Activated CD4-positive, alpha-beta T cell treated with anti-CD3 and anti-CD28 coated beads, Interleukin-2, Interleukin-6, amounts not matched to agents 100 ng/mL and 50 ng/mL, durations not matched to agents 16 hours and 8 hours (primary cell): ENCODE measurements around the gene SLC39A11.

Experiments
- DNase-seq: peaks from one replicate; pipeline ENCODE4 v3.0.0-alpha.2; 2020

SLC39A11 gene

GRCh38 chr17:72971226-72971880, 121.1 kb downstream of the SLC39A11 start:
- no peak for DNase-seq

- DNase-seq, result no peak
Measured at GRCh38 chr17:72970797-72971196, 121.7 kb downstream of the SLC39A11 start.

GRCh38 chr17:72970246-72970645, 122.2 kb downstream of the SLC39A11 start:
- no peak for DNase-seq

- no peak for DNase-seq
Measured at GRCh38 chr17:72969293-72969906, 123.1 kb downstream of the SLC39A11 start.

GRCh38 chr17:72968798-72969197, 123.7 kb downstream of the SLC39A11 start:
- DNase-seq, result no peak

- no peak for DNase-seq
Measured at GRCh38 chr17:72967977-72968585, 124.4 kb downstream of the SLC39A11 start.

DNA sequence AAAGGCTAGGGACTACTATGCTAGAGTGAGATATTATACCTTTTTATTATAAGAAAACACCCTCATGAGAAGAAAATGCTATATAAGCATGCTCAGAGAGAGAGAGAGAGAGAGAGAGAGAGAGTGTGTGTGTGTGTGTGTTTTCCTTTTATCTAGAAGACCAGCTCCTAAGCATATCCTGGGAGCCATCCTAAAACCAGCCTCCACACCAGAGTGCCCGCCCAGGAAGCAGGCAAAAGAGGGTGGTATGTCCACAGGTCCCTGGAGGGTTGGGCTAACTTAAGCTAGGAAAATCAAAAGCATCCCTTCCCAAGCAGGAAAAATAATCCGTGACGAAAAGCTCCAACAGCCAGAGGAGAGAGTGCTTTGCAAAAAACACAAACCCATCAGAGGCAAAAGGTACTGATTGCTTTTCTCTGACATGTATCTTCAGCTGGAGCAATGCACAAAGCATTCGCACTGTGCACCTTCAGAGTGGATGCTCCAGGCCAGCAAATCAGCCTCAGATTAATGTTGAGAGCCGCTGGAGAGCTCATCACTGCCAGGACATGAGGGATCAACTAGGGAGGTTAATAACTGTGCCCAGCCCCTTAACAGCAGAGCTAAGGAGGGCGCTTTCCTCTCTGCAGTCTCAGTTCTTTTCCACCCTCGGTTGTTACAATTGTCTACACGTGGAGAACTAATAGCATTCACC, 125.1 kb downstream of the SLC39A11 start:
- no peak for DNase-seq

- no peak for DNase-seq
Measured at GRCh38 chr17:72962106-72962505, 130.4 kb downstream of the SLC39A11 start.

DNA sequence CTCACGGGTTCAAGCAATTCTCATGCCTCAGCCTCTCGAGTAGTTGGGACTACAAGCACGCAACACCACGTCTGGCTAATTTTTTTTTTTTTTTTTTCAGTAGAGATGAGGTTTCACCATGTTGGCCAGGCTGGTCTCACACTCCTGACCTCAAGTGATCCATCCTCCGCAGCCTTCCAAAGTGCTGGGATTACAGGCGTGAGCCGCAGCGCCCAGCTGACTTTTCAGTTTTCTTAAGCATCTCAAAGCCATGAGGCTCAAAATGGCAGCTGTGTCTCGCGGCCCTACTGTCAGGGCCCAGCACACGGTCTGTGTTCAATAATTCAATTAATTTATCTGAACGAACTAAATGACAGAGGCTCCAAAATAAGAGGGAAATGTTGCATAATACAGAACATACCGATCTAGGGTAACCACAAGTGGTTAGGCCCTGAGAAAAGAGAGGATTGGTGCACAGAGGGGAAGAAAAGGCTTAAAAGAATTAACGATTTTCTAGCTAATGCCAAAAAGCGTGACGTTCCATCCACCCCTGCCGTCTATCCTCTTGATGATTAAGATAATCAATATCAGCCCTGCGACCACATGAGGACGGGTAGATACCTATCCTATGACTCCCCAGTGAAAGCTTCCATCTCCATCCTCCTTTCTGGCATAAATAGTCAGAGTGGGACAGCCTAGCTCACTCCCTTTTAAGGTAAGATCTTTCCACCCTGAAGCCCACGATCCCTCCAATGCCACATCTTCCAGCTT, 136.9 kb downstream of the SLC39A11 start:
- DNase-seq, result no peak

GRCh38 chr17:72954579-72954978, 137.9 kb downstream of the SLC39A11 start:
- DNase-seq, result no peak

- no peak for DNase-seq
Measured at GRCh38 chr17:72953621-72954020, 138.9 kb downstream of the SLC39A11 start.

GRCh38 chr17:72952641-72953315, 139.7 kb downstream of the SLC39A11 start:
- DNase-seq, result no peak

DNA sequence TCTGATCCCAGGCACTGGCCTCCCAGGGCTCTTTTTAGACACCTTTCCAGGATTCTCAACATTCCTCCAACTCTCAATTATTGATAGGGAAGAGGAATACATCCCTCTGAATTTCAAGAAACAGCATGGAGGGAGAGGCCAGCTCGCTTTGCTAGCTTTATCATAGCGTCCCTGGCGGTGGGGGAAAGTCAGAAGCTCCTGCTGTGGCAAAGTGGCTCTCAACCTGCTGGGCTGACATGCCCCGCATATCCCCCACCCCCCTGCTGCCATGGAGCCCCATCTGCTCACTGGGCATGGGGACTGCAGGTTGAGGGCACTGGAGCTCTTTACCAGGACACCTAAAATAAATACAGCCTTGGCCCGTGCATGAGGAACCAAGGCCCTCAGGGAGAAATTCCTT, 140.3 kb downstream of the SLC39A11 start:
- DNase-seq, result no peak

DNA sequence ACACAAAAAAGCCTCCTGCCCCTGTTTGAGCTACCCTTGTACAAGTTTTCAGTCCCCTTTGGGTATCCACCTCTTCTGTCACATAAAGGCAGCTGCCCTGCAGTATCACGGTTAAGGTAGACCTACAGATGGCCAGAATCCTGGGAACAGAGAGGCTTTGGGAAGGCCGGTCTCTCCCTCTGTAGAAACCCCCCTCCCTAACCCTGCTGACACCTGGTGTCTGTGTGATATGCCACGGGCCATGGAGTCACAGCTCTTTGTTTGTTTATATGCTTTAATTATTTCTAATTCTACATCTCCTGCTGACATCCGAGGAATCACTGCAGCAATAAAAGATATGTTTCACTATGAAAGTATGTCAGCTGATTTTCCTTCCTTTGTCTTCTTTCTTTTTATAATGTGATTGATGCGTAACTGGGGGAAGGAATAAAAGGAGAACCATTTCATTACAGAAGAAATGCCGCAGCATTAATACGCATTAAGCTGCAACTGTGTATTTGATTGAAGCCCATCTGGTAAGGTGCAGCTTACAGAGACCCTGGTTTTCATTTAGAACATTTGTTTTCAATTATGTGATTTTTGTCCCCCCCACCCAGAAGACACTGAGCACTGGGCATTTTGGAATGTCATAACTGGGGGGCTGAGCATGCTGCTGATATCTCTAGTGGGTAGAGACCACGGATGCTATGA, 142.1 kb downstream of the SLC39A11 start:
- no peak for DNase-seq

- DNase-seq, result no peak
Measured at GRCh38 chr17:72948115-72948514, 144.4 kb downstream of the SLC39A11 start.

- no peak for DNase-seq
Measured at GRCh38 chr17:72947475-72947874, 145.0 kb downstream of the SLC39A11 start.

DNA sequence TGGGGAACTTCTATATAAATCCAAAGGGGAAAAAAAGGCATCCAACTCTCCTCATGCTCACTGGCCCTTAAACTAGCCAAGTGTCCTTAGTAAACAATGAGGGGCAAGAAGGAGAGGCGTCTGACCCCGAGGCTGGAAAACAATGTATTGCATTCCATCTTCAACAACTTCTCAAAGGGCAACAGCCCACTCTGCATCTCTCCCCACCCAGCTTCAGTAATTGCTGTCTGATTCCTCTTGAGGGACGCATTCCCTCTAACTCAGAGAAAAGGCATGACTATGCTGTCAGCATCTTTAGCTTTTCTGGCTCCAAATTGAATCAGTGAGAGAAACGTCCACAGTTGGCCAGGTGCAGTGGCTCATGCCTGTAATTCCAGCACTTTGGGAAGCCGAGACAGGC, 145.8 kb downstream of the SLC39A11 start:
- DNase-seq, result no peak

DNA sequence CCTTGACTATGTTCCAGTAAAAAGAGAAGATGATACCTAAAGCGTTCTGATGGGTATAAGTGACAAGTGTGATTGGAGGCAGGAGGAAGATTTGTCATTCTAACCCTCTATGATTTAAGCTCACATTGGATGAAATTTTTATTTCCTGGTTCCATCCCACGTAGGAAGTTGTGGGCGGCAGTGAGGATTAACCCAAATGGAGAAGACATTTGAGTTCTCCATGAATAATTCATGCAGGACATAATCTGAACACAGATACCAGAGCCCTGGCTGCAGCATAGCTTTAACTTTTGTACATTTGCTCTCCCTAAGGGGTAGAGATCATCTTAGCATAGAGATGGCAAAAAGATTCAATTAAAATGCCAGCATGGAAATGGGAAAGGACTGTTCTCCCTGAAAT, 146.3 kb downstream of the SLC39A11 start:
- DNase-seq, result no peak

DNA sequence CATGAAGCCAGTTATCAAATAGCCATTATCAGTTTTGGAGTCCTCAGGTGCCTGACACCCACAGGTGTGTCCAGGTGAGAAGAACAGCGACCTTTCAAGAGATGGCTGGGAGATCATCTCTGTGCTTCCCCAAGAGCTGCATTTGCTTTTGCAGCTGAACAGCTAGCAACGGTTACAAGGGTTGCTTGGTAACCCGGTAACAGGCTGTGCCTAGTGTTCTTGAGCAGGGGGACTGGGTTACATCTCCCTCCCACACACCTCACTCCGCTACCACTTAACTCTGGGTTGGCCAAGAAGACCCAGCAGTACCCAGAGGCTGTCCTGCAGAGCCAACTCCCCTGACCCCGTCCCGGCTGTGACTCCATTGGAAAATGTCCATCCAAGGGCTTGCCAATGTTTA, 147.0 kb downstream of the SLC39A11 start:
- no peak for DNase-seq

- no peak for DNase-seq
Measured at GRCh38 chr17:72943826-72944689, 148.4 kb downstream of the SLC39A11 start.

DNA sequence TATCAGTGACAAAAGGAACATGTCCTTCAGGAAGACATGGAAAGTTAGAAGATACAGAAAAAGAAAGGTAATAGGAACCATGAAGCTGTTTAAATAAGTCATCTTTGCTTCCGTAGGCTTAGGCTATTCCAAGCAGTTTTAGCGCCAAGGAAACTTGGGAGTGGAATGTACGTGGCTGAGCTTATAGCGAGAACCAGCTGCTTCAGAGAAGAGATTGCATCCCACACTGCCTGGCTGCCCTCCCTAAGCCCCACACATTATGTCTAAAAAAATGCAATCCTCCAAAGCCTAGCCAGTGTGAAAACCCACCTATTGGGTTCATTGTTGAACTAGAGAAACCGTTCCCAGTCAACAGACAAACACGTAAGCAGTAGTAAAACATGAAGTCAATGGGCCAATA, 149.9 kb downstream of the SLC39A11 start:
- DNase-seq, result no peak
